ENCODE measurements around the gene TADA2A.

GRCh38 chr17:37384560-37385149, 22.0 kb upstream of the TADA2A start:
- TF ChIP-seq CTCF (conservative IDR thresholded peaks at IDR 0.05; ENCODE audit: low read length) (no peak), EZH2phosphoT487 (IDR thresholded peaks at IDR 0.05; ENCODE audit: borderline replicate concordance) (no peak)

Measured in Loucy (cell line).